NCI-H187 (cell line): ENCODE results near the gene SYNDIG1L.

Source experiments
- DNase-seq, 2 experiments: peaks; one replicate each; lab custom pipeline; 2025; lab: John Stamatoyannopoulos, UW

SYNDIG1L gene

DNA sequence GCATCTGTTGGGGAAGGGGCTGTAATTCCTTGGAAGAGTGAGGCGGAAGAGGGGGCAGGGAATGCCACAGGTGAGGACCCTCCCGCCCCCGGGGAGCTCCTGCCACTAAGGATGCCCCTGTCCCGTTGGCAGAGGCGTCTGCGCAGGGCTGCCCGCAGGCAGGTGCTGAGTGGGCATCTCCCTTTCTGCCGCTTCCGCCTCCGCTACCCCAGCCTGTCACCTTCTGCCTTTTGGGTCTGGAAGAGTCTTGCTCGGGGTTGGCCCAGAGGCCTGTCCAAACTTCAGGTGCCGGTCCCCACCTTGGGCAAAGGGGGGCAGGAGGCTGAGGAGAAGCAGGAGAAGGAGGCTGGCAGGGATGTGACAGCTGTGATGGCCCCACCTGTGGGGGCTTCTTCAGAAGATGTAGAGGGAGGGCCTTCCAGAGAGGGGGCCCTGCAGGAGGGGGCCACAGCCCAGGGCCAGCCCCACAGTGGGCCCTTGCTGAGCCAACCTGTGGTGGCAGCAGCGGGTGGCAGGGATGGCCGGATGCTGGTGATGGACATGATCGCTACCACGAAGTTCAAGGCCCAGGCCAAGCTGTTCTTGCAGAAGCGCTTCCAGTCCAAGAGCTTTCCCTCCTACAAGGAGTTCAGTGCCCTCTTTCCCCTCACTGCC, 67.7 kb downstream of the SYNDIG1L start:
- DNase-seq = no peak

DNA sequence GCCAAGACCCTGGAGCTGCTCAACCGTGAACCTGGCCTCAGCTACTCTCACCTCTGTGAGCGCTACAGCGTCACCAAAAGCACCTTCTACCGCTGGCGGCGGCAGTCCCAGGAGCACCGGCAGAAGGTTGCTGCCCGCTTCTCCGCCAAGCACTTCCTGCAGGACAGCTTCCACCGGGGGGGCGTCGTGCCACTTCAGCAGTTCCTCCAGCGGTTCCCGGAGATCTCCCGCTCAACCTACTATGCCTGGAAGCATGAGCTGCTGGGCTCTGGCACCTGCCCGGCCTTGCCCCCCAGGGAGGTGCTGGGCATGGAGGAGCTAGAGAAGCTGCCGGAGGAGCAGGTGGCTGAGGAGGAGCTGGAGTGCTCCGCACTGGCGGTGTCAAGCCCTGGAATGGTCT, 68.4 kb downstream of the SYNDIG1L start:
- no peak for DNase-seq

DNA sequence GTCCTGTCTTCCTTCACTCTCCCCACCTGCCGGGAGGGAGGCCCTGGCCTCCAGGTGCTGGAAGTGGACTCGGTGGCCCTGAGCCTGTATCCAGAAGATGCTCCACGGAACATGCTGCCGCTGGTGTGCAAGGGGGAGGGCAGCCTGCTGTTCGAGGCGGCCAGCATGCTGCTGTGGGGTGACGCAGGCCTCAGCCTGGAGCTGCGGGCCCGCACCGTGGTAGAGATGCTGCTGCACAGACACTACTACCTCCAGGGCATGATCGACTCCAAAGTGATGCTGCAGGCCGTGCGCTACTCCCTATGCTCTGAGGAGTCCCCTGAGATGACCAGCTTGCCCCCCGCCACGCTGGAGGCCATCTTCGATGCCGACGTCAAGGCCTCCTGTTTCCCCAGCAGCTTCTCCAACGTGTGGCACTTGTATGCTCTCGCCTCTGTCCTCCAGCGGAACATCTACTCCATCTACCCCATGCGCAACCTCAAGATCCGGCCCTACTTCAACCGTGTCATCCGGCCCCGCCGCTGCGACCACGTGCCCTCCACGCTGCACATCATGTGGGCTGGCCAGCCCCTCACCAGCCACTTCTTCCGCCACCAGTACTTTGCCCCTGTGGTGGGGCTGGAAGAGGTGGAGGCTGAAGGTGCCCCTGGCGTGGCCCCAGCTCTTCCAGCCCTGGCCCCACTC, 69.0 kb downstream of the SYNDIG1L start:
- DNase-seq = no peak
